Activated CD4-positive, alpha-beta memory T cell treated with anti-CD3 and anti-CD28 coated beads for 36 hours (primary cell): ENCODE measurements around the gene DPEP1. TPM values are rescaled to one million over a fixed set of nuclear protein-coding genes. Genes with fewer than 3 reads are reported as not detected.
A peak's percentile ranks its signal among the peaks of the same experiment; 100 is the strongest.
"Not testable (repeated sequence)": the region's sequence is repeated elsewhere in the genome, so short reads cannot be mapped to it uniquely, and the experiment has no call there.

Experiments used
- CTCF ChIA-PET: fragments of 350-600 bp; sonication (Branson Sonifier 250); formaldehyde crosslinking; loops from one replicate; lab custom pipeline; 2021; ENCODE audit warnings: antibody characterized with exemption, inconsistent platforms; lab: Charles Lee
- POLR2A ChIA-PET: fragments of 350-600 bp; sonication (Branson Sonifier 250); formaldehyde crosslinking; loops from one replicate; lab custom pipeline; 2021; ENCODE audit warnings: antibody characterized with exemption; lab: Charles Lee
- DNase-seq: peaks from one replicate; pipeline ENCODE4 v3.0.0-alpha.2; 2020
- H3K27ac Mint-ChIP-seq: one replicate; pipeline ENCODE4 v1.8.0; 2021; ENCODE audit warnings: mixed read lengths
- H3K27me3 Mint-ChIP-seq: one replicate; pipeline ENCODE4 v1.8.0; 2021; ENCODE audit warnings: mixed read lengths
- H3K36me3 Mint-ChIP-seq: one replicate; pipeline ENCODE4 v1.8.0; 2021; ENCODE audit warnings: mixed read lengths
- H3K4me1 Mint-ChIP-seq: one replicate; pipeline ENCODE4 v1.8.0; 2021; ENCODE audit warnings: low read depth, mixed read lengths
- H3K4me3 Mint-ChIP-seq: one replicate; pipeline ENCODE4 v1.8.0; 2021; ENCODE audit warnings: mild to moderate bottlenecking, mixed read lengths
- H3K9me3 Mint-ChIP-seq: one replicate; pipeline ENCODE4 v1.8.0; 2021; ENCODE audit warnings: mixed read lengths
- intact Hi-C: fragments of 100-400 bp; cut with micrococcal nuclease; formaldehyde crosslinking; loops from one replicate; pipeline ENCODE4 v1.15.1; 2023
- total RNA-seq, 2 experiments: library from RNA; stranded (reverse); gene quantifications; one replicate each; pipeline ENCODE4 v1.2.3, GENCODE V29; 2021

DPEP1 gene
- total RNA-seq, 2 experiments from 2014 or later, result not detected

DNA sequence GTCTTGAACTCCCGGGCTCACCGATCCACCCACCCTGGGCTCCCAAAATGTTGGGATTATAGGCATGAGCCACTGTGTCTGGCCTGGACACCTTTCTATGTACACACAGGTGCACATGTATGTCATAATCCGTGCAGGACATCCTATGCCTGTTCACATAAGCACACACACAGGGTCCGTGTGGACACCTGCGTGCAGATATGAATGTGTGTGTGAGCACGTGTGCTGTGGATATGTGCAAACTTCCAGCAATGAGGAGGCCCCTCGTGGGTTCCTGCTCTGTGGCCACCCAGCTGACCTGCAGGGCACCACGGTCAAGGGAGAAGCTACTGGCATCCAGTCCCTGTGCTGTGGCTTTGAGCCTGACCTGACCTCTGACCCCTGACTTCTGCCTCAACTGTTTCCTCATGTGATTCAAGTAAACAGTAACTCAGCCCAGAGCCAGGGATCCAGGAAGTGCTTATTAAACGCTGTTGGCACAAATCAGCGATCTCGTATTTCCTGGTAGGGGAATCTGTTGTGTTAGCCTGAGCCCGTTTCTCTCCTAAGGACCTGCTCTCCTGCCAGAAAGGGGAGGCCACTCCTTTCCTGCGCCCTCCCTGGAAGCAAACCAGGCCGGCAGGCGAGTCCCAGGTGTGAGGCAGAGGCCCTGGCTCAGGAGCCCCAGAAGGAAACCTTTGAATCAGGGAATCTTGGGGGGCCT, 31.4 kb upstream of the DPEP1 start:
- Mint-ChIP-seq H3K27me3 (peaks cover 3% of the 10 kb centered on the region), H3K27ac (no peak overlapping the region), H3K4me1 (no peaks in the 10 kb centered on the region), H3K36me3 (no peaks in the 10 kb centered on the region), H3K4me3 (no peak overlapping the region), H3K9me3 (no peaks in the 10 kb centered on the region)
- intact Hi-C loops, result no loop called here
- no peak for DNase-seq
- POLR2A ChIA-PET, result no interaction called here
- CTCF ChIA-PET, result no interaction called here

DNA sequence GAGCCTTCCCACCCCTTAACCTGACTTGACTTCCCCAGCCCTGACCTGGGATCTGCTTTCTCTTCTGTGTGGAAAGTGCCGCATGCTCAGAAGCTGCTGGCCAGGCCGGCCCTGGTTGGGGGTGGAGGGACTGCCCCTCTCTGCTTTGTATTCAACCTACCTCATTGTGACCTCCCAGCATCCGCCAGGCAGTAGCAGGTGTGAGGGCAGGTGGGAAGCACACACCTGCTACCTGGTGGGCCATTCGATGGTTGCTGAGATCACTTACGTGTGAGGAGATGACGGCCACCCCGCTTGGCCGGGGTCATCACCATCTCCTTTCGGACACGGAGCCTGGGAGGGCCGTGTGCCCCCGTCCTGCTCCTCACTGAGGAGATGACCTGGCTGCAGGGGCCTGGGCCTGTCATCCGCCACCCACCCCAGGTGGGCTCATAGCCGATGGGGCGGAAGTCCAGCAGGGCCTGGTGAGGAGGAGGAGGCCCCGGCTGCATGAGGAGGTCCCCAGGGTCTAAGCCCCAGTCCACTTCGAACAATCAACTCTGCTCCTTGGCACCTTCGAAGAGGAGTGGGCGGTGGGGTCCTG, 30.7 kb upstream of the DPEP1 start:
- POLR2A ChIA-PET, result no interaction called here
- no peak overlapping the region for H3K4me3 Mint-ChIP-seq
- H3K27me3 Mint-ChIP-seq, result no peaks in the 10 kb centered on the region
- no peak overlapping the region for H3K27ac Mint-ChIP-seq
- H3K36me3 Mint-ChIP-seq, result no peaks in the 10 kb centered on the region
- intact Hi-C loops, result no loop called here
- no peak for DNase-seq
- H3K9me3 Mint-ChIP-seq, result no peaks in the 10 kb centered on the region
- H3K4me1 Mint-ChIP-seq, result no peaks in the 10 kb centered on the region
- CTCF ChIA-PET, result no interaction called here

DNA sequence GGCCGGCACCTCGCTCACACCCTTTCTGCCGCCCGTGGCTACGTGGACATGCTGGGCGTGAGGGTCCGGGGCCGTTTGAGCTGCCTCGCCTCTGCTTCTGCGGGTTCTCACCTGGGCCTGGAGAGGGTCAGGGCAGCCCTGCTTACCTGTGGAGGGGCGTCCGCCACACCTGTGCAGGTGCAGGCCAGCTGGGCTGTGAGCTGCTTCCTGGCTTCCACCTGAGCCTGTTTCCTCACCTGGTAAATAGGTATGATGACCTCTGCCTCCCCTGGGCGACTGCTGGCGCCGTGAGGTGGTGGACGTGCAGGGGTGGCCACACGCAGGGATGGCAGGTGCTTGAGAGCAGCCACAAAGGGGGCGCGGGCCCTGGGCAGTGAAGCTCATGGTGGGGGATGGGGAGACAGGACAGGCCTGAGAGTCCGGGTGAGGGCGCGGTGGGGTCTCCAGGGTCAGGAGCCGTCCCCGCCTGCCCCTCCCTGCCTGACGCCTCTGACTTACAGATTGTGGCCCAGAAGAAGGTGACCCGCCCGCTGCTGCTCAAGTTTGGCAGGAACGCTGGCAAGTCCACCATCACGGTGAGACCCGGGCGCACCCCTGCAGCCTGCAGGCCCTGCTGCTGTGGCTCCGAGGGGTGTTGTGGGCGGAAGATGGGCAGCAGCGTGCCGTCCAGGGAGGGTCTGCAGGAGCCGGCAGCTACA, 30.1 kb upstream of the DPEP1 start:
- no peak overlapping the region for H3K27ac Mint-ChIP-seq
- ChIA-PET CTCF (interaction anchor here (1.2 kb wide), 1 partner anchor 58 kb away, joined by 4 read pairs; no protein-coding TSS in a partner anchor), POLR2A (no interaction called here)
- no peaks in the 10 kb centered on the region for H3K9me3 Mint-ChIP-seq
- H3K4me1 Mint-ChIP-seq, result no peaks in the 10 kb centered on the region
- no peaks in the 10 kb centered on the region for H3K27me3 Mint-ChIP-seq
- no peak for DNase-seq
- no peaks in the 10 kb centered on the region for H3K36me3 Mint-ChIP-seq
- no peak overlapping the region for H3K4me3 Mint-ChIP-seq
- intact Hi-C loops, result no loop called here

DNA sequence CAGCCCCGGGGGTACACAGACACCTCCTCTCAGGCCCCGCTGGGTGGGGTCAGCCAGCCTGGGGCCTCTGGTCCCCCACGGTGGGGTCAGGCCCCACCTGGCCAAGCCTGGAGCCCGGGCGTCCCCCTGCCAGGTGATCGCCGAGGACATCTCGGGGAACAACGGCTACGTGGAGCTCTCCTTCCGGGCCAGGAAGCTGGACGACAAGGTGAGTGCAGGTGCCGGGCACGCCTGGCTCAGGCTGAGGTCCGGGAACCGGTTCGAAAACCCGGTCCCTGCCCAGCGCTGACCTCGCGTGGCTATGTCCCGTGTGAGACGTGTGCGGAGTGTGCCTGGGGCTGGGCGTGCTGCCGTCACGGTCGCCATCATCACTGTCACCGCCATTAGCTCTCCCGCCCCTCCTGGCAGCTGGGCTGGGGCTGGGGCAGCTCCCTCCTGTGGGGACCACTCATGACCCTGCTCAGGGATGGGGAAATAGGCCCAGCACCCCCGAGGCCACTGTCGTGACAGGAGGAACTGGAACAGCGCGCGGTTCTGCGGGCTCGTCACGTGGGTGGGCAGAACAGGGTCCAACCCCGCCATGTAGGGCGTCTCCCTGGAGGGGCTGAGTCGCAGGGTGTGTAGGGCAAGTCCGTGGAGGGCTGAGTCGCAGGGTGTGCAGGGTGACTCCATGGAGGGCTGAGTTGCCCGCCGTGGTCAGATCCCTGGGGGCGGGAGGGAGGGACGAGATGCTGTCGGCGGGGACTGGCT, 29.4 kb upstream of the DPEP1 start:
- POLR2A ChIA-PET, result interaction anchor here (0.7 kb wide), 1 partner anchor 9 kb away, joined by 3 read pairs; the partner anchor contains the start of gene CPNE7
- Mint-ChIP-seq H3K4me3 (no peak overlapping the region), H3K36me3 (no peaks in the 10 kb centered on the region), H3K27ac (no peak overlapping the region), H3K9me3 (no peaks in the 10 kb centered on the region), H3K27me3 (no peaks in the 10 kb centered on the region), H3K4me1 (no peaks in the 10 kb centered on the region)
- intact Hi-C loops, result no loop called here
- no peak for DNase-seq
- CTCF ChIA-PET, result interaction anchor here (1.1 to 1.2 kb wide), 2 partner anchors 27 to 57 kb away, joined by 3 to 4 read pairs; no protein-coding TSS in a partner anchor

DNA sequence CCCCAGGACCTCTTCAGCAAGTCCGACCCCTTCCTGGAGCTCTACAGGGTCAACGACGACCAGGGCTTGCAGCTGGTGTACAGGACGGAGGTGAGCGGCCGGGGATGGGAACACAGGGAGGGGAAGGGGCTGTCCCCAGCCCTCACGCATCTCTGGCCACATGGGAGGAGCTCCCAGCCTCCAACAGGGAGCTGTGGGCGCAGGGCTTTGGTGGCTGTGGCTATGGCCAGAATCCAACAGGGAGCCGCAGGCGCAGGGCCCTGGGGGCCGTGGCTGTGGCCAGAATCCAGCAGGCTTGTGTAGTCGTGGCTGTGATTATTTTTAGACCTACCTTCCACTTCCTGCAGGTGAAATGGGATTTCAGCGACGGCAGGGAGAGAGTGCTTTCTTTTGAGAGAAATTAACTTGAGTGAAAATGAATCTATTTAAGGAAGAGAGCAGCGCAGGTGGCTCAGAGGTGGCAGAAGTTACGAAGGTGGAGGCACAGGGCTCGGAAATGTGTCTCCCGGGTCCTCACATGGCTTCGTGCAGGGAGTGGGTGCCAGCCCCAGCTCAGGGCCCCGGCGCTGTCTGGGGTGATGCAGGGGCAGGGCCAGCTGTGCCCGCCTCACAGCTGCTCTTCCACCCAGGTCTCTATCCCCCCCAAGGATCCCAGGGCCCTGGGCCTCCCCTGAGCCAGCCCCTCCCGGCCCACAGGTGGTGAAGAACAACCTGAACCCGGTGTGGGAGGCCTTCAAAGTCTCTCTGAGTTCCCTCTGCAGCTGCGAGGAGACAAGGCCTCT, 28.5 kb upstream of the DPEP1 start:
- DNase-seq, result no peak
- intact Hi-C loops, result no loop called here
- Mint-ChIP-seq H3K36me3 (no peaks in the 10 kb centered on the region), H3K27me3 (no peaks in the 10 kb centered on the region), H3K4me1 (no peaks in the 10 kb centered on the region), H3K4me3 (no peak overlapping the region), H3K9me3 (no peaks in the 10 kb centered on the region), H3K27ac (no peak overlapping the region)
- ChIA-PET POLR2A (interaction anchor here (0.7 kb wide), 1 partner anchor 9 kb away, joined by 3 read pairs; the partner anchor contains the start of gene CPNE7), CTCF (interaction anchor here (1.1 to 1.2 kb wide), 2 partner anchors 27 to 56 kb away, joined by 3 to 4 read pairs; no protein-coding TSS in a partner anchor)

DNA sequence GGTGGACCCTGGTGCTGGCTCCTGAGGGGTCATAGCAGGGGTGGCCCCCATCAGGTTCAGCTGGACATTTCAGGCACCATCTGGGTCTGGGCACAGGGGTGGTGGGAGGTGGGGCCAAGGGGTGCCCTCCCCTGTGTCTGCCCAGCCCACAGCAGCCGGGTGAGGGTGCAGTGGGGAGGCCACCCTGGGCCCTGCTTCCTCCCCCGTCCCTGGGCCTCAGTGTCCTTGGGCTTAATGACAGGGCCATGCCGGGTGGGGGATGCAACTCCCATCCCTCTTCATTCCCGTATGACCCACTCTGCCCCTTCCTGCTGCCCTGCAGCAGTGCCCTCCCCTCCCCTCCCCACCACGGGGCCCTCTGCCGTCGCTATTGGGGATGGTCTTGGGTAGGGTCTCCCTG, 27.2 kb upstream of the DPEP1 start:
- Mint-ChIP-seq H3K27me3 (no peaks in the 10 kb centered on the region), H3K4me3 (no peak overlapping the region), H3K4me1 (no peaks in the 10 kb centered on the region), H3K9me3 (no peaks in the 10 kb centered on the region), H3K27ac (no peak overlapping the region), H3K36me3 (no peaks in the 10 kb centered on the region)
- ChIA-PET CTCF (no interaction called here), POLR2A (no interaction called here)
- intact Hi-C loops, result no loop called here
- no peak for DNase-seq

DNA sequence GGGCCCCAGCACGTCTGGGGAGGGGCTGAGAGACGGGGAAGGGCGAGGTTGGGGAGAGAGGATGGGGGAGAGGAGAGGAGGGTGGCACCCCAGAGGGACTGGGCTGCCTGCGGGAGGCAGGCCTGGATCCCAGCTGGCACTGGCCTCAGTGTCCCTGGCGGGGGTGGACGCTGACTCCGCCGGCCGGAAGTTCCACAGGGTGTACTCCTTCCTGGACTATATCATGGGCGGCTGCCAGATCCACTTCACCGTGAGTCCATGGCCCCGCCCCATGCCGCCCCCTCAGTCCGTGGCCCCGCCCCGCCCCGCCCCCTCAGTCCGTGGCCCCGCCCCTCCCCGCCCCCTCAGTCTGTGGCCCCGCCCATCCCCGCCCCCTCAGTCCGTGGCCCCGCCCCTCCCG, 26.6 kb upstream of the DPEP1 start:
- Mint-ChIP-seq H3K27ac (no peak overlapping the region), H3K27me3 (no peaks in the 10 kb centered on the region), H3K36me3 (no peaks in the 10 kb centered on the region), H3K4me3 (no peak overlapping the region), H3K9me3 (no peaks in the 10 kb centered on the region), H3K4me1 (no peaks in the 10 kb centered on the region)
- DNase-seq, result no peak
- intact Hi-C loops, result no loop called here
- POLR2A ChIA-PET, result no interaction called here
- CTCF ChIA-PET, result no interaction called here

DNA sequence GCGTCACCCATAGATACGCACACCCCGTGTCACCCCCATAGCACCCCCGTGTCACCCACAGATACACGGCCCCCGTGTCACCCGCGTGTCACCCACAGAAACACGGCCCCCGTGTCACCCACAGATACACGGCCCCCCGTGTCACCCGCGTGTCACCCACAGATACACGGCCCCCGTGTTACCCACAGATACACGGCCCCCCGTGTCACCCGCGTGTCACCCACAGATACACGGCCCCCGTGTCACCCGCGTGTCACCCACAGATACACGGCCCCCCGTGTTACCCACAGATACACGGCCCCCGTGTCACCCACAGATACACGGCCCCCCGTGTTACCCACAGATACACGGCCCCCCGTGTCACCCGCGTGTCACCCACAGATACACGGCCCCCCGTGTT, 25.8 kb upstream of the DPEP1 start:
- intact Hi-C loops, H3K36me3 Mint-ChIP-seq, DNase-seq, H3K9me3 Mint-ChIP-seq, H3K4me1 Mint-ChIP-seq, H3K27ac Mint-ChIP-seq, CTCF ChIA-PET, H3K27me3 Mint-ChIP-seq, POLR2A ChIA-PET, H3K4me3 Mint-ChIP-seq: not testable (repeated sequence)

DNA sequence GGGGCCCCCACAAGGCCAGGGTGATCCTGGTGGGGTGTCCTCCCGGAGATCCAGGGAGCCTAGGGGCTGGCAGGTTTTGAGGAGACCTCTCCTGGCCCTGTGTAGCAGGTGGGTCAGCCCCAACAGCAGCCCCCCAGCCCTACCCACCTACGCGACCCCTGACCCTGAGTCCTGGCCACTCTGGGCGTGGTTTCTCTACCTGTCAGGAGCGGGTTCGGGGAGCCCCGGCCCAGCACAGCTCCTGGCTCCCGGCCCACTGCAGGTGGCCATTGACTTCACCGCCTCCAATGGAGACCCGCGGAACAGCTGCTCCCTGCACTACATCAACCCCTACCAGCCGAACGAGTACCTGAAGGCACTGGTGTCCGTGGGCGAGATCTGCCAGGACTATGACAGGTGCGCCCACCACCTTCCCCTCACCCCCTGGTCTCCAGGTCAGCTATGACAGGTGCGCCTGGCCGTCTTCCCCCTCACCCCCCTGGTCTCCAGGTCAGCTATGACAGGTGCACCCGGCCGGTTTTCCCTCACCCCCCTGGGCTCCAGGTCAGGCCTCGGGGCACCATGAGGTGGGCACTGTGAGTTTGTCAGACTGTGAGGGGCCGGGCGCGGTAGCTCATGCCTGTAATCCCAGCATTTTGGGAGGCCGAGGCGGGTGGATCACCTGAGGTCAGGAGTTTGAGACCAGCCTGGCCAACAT, 24.9 kb upstream of the DPEP1 start:
- Mint-ChIP-seq H3K9me3 (no peaks in the 10 kb centered on the region), H3K27ac (no peak overlapping the region), H3K27me3 (no peaks in the 10 kb centered on the region), H3K36me3 (no peaks in the 10 kb centered on the region), H3K4me3 (no peak overlapping the region), H3K4me1 (peaks cover 2% of the 10 kb centered on the region)
- no peak for DNase-seq
- intact Hi-C loops, result no loop called here
- POLR2A ChIA-PET, result no interaction called here
- CTCF ChIA-PET, result no interaction called here

DNA sequence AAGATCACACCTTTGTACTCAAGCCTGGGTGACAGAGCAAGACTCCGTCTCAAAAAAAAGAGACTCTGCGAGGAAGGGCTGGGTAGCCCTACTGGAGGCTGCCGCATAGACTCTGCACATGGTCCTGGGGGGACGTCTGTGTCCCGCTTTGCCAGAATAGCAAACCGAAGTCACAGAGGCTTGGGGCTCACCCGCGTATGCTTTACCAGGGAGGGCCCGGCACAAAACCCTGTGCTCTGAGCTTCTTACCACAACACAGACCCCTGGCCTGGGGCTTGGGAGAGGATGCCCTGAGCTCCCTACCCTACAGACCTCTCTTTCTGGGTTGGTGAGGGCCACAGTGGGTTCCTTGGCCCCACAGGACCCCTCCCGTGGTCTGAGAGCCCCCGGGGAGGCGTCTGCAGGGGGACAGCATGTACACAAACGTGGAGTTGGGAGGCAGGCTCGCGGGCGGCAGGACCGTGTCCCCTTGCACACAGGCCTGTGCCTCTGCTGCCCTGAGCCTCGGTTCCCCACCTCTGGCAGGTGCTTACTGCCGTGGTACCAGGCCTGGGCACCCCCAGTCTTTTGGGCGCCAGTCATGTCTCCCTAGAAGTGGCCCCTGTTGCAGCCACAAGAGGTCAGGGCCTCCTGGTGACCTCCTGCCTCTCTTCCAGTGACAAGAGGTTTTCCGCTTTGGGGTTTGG, 24.1 kb upstream of the DPEP1 start:
- POLR2A ChIA-PET, result no interaction called here
- intact Hi-C loops, result no loop called here
- Mint-ChIP-seq H3K36me3 (no peaks in the 10 kb centered on the region), H3K4me3 (no peak overlapping the region), H3K9me3 (no peaks in the 10 kb centered on the region), H3K27me3 (no peaks in the 10 kb centered on the region), H3K27ac (no peak overlapping the region), H3K4me1 (peaks cover 9% of the 10 kb centered on the region)
- DNase-seq, result no peak
- CTCF ChIA-PET, result no interaction called here

DNA sequence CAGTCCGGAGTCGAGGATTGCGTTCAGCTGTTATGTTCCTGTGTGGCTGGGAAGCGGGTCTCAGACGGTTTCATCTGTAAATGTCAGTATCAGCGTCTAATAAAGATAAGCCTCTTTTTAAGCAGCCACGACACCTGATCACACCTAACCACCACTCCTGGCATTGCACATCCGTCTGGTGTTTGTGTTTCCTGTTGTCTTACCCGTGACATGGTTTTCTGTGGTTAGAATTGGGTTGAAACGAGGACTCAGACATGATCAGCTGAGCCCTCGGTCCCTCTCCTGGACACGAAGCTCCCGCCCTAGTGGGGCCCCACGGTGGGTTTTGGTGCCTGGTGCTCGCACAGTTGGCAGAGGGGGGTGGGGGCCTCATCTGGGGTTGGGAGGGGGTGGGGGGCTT, 19.6 kb upstream of the DPEP1 start:
- H3K4me1 Mint-ChIP-seq, result peaks cover 9% of the 10 kb centered on the region
- H3K36me3 Mint-ChIP-seq, result no peaks in the 10 kb centered on the region
- peak; percentile 53 for DNase-seq
- H3K4me3 Mint-ChIP-seq, result no peak overlapping the region
- H3K27ac Mint-ChIP-seq, result peak overlapping the region; percentile 13
- POLR2A ChIA-PET, result no interaction called here
- CTCF ChIA-PET, result no interaction called here
- H3K9me3 Mint-ChIP-seq, result no peaks in the 10 kb centered on the region
- intact Hi-C loops, result no loop called here
- no peaks in the 10 kb centered on the region for H3K27me3 Mint-ChIP-seq
